ENCODE measurements around the gene GALNT14.

GALNT14 gene

GRCh38 chr2:31136000-31136399 lies 2.2 kb downstream of the GALNT14 start:
- no peak for DNase-seq (ENCODE audit: low spot score)

- DNase-seq (ENCODE audit: low spot score) = no peak
Measured at GRCh38 chr2:31134480-31134879, 3.8 kb downstream of the GALNT14 start.

- no peak for DNase-seq (ENCODE audit: low spot score)
Measured at GRCh38 chr2:31132786-31133185, 5.5 kb downstream of the GALNT14 start.

GRCh38 chr2:31131871-31132270 lies 6.4 kb downstream of the GALNT14 start:
- no peak for DNase-seq (ENCODE audit: low spot score)

- DNase-seq (ENCODE audit: low spot score) = no peak
Measured at GRCh38 chr2:31129375-31130171, 8.7 kb downstream of the GALNT14 start.

GRCh38 chr2:31127931-31128330 lies 10.3 kb downstream of the GALNT14 start:
- DNase-seq (ENCODE audit: low spot score) = no peak

- DNase-seq (ENCODE audit: low spot score) = no peak
Measured at GRCh38 chr2:31125918-31126695, 12.1 kb downstream of the GALNT14 start.

GRCh38 chr2:31124904-31125303 lies 13.3 kb downstream of the GALNT14 start:
- DNase-seq (ENCODE audit: low spot score) = no peak

- DNase-seq (ENCODE audit: low spot score) = no peak
Measured at GRCh38 chr2:31122133-31122532, 16.1 kb downstream of the GALNT14 start.

- no peak for DNase-seq (ENCODE audit: low spot score)
Measured at GRCh38 chr2:31113765-31114164, 24.5 kb downstream of the GALNT14 start.

- DNase-seq (ENCODE audit: low spot score) = no peak
Measured at GRCh38 chr2:31112544-31112943, 25.7 kb downstream of the GALNT14 start.

GRCh38 chr2:31110998-31111397 lies 27.2 kb downstream of the GALNT14 start:
- no peak for DNase-seq (ENCODE audit: low spot score)

GRCh38 chr2:31110431-31110830 lies 27.8 kb downstream of the GALNT14 start:
- no peak for DNase-seq (ENCODE audit: low spot score)

GRCh38 chr2:31109633-31110192 lies 28.5 kb downstream of the GALNT14 start:
- DNase-seq (ENCODE audit: low spot score) = no peak

- DNase-seq (ENCODE audit: low spot score) = no peak
Measured at GRCh38 chr2:31108561-31109286, 29.5 kb downstream of the GALNT14 start.

GRCh38 chr2:31107591-31108300 lies 30.5 kb downstream of the GALNT14 start:
- no peak for DNase-seq (ENCODE audit: low spot score)

- no peak for DNase-seq (ENCODE audit: low spot score)
Measured at GRCh38 chr2:31101701-31102100, 36.5 kb downstream of the GALNT14 start.

GRCh38 chr2:31097962-31098613 lies 40.2 kb downstream of the GALNT14 start:
- DNase-seq (ENCODE audit: low spot score) = no peak

GRCh38 chr2:31090188-31090587 lies 48.1 kb downstream of the GALNT14 start:
- no peak for DNase-seq (ENCODE audit: low spot score)

- DNase-seq (ENCODE audit: low spot score) = no peak
Measured at GRCh38 chr2:31089645-31090044, 48.6 kb downstream of the GALNT14 start.

GRCh38 chr2:31088504-31089195 lies 49.6 kb downstream of the GALNT14 start:
- no peak for DNase-seq (ENCODE audit: low spot score)
